ENCODE results near the gene COL10A1.

COL10A1 gene

DNA sequence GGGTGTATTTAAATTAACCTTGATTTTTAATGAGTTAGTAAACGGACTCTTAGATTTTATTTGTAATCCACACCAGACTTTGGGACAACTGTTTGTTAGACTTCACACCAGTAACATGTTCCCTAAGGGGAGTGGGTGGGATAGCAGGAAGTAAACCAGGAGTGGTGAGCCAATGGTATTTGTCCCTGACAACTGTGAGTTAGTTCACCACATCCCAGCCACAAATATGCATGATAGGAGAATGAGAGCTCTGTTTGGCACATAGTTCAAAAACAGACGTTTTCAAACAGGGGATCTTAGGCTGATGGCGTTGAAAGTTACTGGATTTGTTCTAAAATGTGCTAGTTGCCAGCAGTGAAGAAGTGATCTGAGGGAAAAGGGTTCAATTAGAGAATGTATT is 18.7 kb upstream of the COL10A1 start:
- Histone ChIP-seq H2AFZ (ENCODE audit: low read length) (no peak overlapping the region), H3K9me3 (ENCODE audit: low read length) (no peaks in the 10 kb centered on the region)

GRCh38 chr6:116139917-116140316 is 14.0 kb upstream of the COL10A1 start:
- H2AFZ ChIP-seq (ENCODE audit: low read length): no peak overlapping the region
- H3K4me1 ChIP-seq (ENCODE audit: insufficient read depth, low read length, severe bottlenecking): no peaks in the 10 kb centered on the region
- no peak overlapping the region for H3K4me2 ChIP-seq (ENCODE audit: low read length)
- H4K20me1 ChIP-seq (ENCODE audit: insufficient read depth, low read length): no peaks in the 10 kb centered on the region
- no peaks in the 10 kb centered on the region for H3K36me3 ChIP-seq (ENCODE audit: insufficient read depth, low read length)
- H3F3A ChIP-seq (ENCODE audit: insufficient read depth, low read length): no peaks in the 10 kb centered on the region
- no peaks in the 10 kb centered on the region for H3K9me3 ChIP-seq (ENCODE audit: low read length)
- TF ChIP-seq EZH2 (IDR thresholded peaks at IDR 0.05; ENCODE audit: borderline replicate concordance, low read length) (no peak), CTCF (IDR thresholded peaks at IDR 0.05; ENCODE audit: low read length) (peak; percentile 4; the same call in 1 of the 2 replicates)
- H3K27ac ChIP-seq (ENCODE audit: low read depth, low read length, poor library complexity, severe bottlenecking): no peak overlapping the region
- H3K9ac ChIP-seq (ENCODE audit: low read length): no peak overlapping the region
- no peaks in the 10 kb centered on the region for H3K27me3 ChIP-seq (ENCODE audit: insufficient read depth, low read length)
- no peaks in the 10 kb centered on the region for H3K79me2 ChIP-seq (ENCODE audit: insufficient read depth, low read length)
- no peak overlapping the region for H3K4me3 ChIP-seq (ENCODE audit: low read depth, low read length, poor library complexity, severe bottlenecking)
- no peaks in the 10 kb centered on the region for H3K9me2 ChIP-seq (ENCODE audit: low read depth, low read length)

More for the DNA sequence above, 18.7 kb upstream of the COL10A1 start:
- H3F3A ChIP-seq (ENCODE audit: insufficient read depth, low read length): no peaks in the 10 kb centered on the region
- H3K4me3 ChIP-seq (ENCODE audit: low read depth, low read length, poor library complexity, severe bottlenecking): no peak overlapping the region
- H3K79me2 ChIP-seq (ENCODE audit: insufficient read depth, low read length): no peaks in the 10 kb centered on the region
- no peaks in the 10 kb centered on the region for H3K4me1 ChIP-seq (ENCODE audit: insufficient read depth, low read length, severe bottlenecking)
- no peaks in the 10 kb centered on the region for H3K9me2 ChIP-seq (ENCODE audit: low read depth, low read length)
- H4K20me1 ChIP-seq (ENCODE audit: insufficient read depth, low read length): no peaks in the 10 kb centered on the region
- H3K9ac ChIP-seq (ENCODE audit: low read length): no peak overlapping the region
- no peaks in the 10 kb centered on the region for H3K36me3 ChIP-seq (ENCODE audit: insufficient read depth, low read length)
- no peaks in the 10 kb centered on the region for H3K27me3 ChIP-seq (ENCODE audit: insufficient read depth, low read length)
- no peak overlapping the region for H3K4me2 ChIP-seq (ENCODE audit: low read length)
- TF ChIP-seq CTCF (IDR thresholded peaks at IDR 0.05; ENCODE audit: low read length) (no peak), EZH2 (IDR thresholded peaks at IDR 0.05; ENCODE audit: borderline replicate concordance, low read length) (no peak)
- no peak overlapping the region for H3K27ac ChIP-seq (ENCODE audit: low read depth, low read length, poor library complexity, severe bottlenecking)

GRCh38 chr6:116136933-116137340 is 11.0 kb upstream of the COL10A1 start:
- H3K36me3 ChIP-seq (ENCODE audit: insufficient read depth, low read length): no peaks in the 10 kb centered on the region

More at GRCh38 chr6:116136933-116137340, 11.0 kb upstream of the COL10A1 start:
- H2AFZ ChIP-seq (ENCODE audit: low read length): no peak overlapping the region
- H4K20me1 ChIP-seq (ENCODE audit: insufficient read depth, low read length): no peaks in the 10 kb centered on the region
- H3K4me3 ChIP-seq (ENCODE audit: low read depth, low read length, poor library complexity, severe bottlenecking): no peak overlapping the region
- TF ChIP-seq EZH2 (IDR thresholded peaks at IDR 0.05; ENCODE audit: borderline replicate concordance, low read length) (no peak), CTCF (IDR thresholded peaks at IDR 0.05; ENCODE audit: low read length) (no peak)
- no peak overlapping the region for H3K9ac ChIP-seq (ENCODE audit: low read length)
- no peaks in the 10 kb centered on the region for H3K27me3 ChIP-seq (ENCODE audit: insufficient read depth, low read length)
- no peak overlapping the region for H3K27ac ChIP-seq (ENCODE audit: low read depth, low read length, poor library complexity, severe bottlenecking)
- no peaks in the 10 kb centered on the region for H3K9me2 ChIP-seq (ENCODE audit: low read depth, low read length)
- H3F3A ChIP-seq (ENCODE audit: insufficient read depth, low read length): no peaks in the 10 kb centered on the region
- H3K9me3 ChIP-seq (ENCODE audit: low read length): no peaks in the 10 kb centered on the region
- H3K4me2 ChIP-seq (ENCODE audit: low read length): no peak overlapping the region
- no peaks in the 10 kb centered on the region for H3K4me1 ChIP-seq (ENCODE audit: insufficient read depth, low read length, severe bottlenecking)
- no peaks in the 10 kb centered on the region for H3K79me2 ChIP-seq (ENCODE audit: insufficient read depth, low read length)
